ENCODE results near the gene ELF2. TPM values are rescaled to one million over a fixed set of nuclear protein-coding genes. Genes with fewer than 3 reads are reported as not detected.

ELF2 gene
- total RNA-seq, 1 donor from 2014 or later: 44.4 TPM

DNA sequence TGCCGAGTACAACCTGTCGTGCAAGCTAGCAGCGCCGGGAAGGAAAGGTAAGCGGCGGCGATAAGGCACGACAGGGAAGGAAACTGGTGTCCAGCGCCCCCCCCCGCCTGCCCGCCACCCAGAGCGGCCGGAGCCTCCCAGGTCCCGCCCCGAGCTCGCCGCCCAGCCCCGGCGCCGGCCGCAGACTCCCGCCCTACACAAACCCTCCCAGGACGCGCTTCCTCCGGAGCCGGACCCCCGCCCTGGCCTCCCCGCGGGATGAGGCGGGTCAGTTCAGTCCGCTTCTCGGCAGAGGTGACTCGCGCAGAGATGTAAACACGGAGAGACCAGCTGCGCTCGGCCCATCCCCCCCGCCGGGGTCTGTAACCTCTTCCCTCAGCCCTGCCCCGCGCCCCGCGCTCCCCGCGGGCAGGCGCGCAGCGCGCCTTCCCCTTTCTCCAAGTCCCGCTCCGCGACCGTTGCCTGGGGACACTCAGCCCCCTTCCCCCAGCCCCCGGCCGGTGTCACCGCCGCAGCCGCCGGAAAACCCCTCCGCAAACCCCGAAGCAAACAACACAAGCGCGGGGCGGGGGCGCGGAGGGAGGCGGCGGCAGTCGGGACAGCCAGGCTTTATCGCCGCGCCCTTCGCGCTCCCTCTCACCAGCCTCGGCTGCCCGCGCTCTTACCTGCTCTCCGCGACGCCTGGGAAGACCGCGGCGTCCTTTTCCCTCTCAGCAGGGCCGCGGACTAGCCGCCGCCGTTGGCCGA is 543 bp downstream of the ELF2 start:
- TF ChIP-seq POLR2AphosphoS5 (IDR thresholded peaks at IDR 0.05; ENCODE audit: insufficient read depth in 1 of 2, low read depth in 1 of 2) (peak in 1 of 2 donors; percentile 83), POLR2A (IDR thresholded peaks at IDR 0.05) (peak in 1 of 2 donors; percentile 53)
- TF ChIP-seq, protein P1, sequence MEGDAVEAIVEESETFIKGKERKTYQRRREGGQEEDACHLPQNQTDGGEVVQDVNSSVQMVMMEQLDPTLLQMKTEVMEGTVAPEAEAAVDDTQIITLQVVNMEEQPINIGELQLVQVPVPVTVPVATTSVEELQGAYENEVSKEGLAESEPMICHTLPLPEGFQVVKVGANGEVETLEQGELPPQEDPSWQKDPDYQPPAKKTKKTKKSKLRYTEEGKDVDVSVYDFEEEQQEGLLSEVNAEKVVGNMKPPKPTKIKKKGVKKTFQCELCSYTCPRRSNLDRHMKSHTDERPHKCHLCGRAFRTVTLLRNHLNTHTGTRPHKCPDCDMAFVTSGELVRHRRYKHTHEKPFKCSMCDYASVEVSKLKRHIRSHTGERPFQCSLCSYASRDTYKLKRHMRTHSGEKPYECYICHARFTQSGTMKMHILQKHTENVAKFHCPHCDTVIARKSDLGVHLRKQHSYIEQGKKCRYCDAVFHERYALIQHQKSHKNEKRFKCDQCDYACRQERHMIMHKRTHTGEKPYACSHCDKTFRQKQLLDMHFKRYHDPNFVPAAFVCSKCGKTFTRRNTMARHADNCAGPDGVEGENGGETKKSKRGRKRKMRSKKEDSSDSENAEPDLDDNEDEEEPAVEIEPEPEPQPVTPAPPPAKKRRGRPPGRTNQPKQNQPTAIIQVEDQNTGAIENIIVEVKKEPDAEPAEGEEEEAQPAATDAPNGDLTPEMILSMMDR (IDR thresholded peaks at IDR 0.05): peak in 1 of 3 experiments; percentile 15
- Histone ChIP-seq H3K4me3 (peak overlapping the region; percentile 92 to 96), H3K27ac (peak overlapping the region; percentile 100), H3K27me3 (no peaks in the 10 kb centered on the region), H3K4me1 (peaks cover 34% of the 10 kb centered on the region), H3K36me3 (no peaks in the 10 kb centered on the region), H3K9me3 (no peaks in the 10 kb centered on the region)
- intact Hi-C loops (cut with DNase I): loop anchor here (5.0 kb wide), 2 partner anchors 94 to 126 kb away; partner anchors contain the start of genes NAA15 and NDUFC1
- DNase-seq (ENCODE audit: extremely low spot score in 2 of 2): peak in 1 of 2 donors; percentile 89

GRCh38 chr4:139175646-139176301 is 1.2 kb downstream of the ELF2 start:
- Histone ChIP-seq H3K4me3 (peak overlapping the region; percentile 92 to 96), H3K4me1 (peaks cover 35% of the 10 kb centered on the region), H3K36me3 (no peaks in the 10 kb centered on the region), H3K27ac (peak overlapping the region; percentile 100), H3K27me3 (no peaks in the 10 kb centered on the region), H3K9me3 (no peaks in the 10 kb centered on the region)
- no peak for DNase-seq (ENCODE audit: extremely low spot score in 2 of 2)
- intact Hi-C loops (cut with DNase I): loop anchor here (5.0 kb wide), 2 partner anchors 93 to 127 kb away; partner anchors contain the start of genes NAA15 and NDUFC1
- TF ChIP-seq, protein P1 (IDR thresholded peaks at IDR 0.05): no peak
- TF ChIP-seq POLR2A (IDR thresholded peaks at IDR 0.05) (no peak), POLR2AphosphoS5 (IDR thresholded peaks at IDR 0.05; ENCODE audit: insufficient read depth in 1 of 2, low read depth in 1 of 2) (no peak)

GRCh38 chr4:139171876-139172691 is 4.9 kb downstream of the ELF2 start:
- Histone ChIP-seq H3K9me3 (no peaks in the 10 kb centered on the region), H3K27me3 (no peaks in the 10 kb centered on the region), H3K36me3 (no peaks in the 10 kb centered on the region), H3K4me3 (no peak overlapping the region), H3K4me1 (peaks cover 49% of the 10 kb centered on the region), H3K27ac (no peak overlapping the region)
- no peak for DNase-seq (ENCODE audit: extremely low spot score in 2 of 2)
- TF ChIP-seq POLR2AphosphoS5 (IDR thresholded peaks at IDR 0.05; ENCODE audit: insufficient read depth in 1 of 2, low read depth in 1 of 2) (no peak), POLR2A (IDR thresholded peaks at IDR 0.05) (no peak)
- TF ChIP-seq, protein P1 (IDR thresholded peaks at IDR 0.05): no peak
- intact Hi-C loops (cut with DNase I): no loop called here

DNA sequence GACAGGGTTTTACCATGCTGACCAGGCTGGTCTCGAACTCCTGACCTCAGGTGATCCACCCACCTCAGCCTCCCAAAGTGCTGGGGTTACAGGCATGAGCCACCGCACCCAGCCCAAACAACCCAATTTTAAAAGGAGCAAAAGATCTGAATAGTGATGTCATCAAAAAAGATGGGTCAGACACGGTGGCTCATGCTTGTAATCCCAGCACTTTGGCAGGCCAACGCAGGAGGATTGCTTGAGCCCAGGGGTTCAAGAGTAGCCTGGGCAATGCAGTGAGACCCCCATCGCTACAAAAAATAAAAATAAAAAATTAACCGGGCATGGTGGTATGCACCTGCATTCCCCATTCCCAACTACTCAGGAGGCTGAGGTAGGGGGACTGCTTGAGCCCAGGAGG is 6.1 kb downstream of the ELF2 start:
- no peak overlapping the region for H3K27ac ChIP-seq
- DNase-seq (ENCODE audit: extremely low spot score in 2 of 2): no peak
- TF ChIP-seq POLR2A (IDR thresholded peaks at IDR 0.05) (no peak), POLR2AphosphoS5 (IDR thresholded peaks at IDR 0.05; ENCODE audit: insufficient read depth in 1 of 2, low read depth in 1 of 2) (no peak)
- TF ChIP-seq, protein P1 (IDR thresholded peaks at IDR 0.05): no peak
- no peaks in the 10 kb centered on the region for H3K9me3 ChIP-seq
- intact Hi-C loops (cut with DNase I): no loop called here
- H3K4me1 ChIP-seq: peaks cover 50% of the 10 kb centered on the region
- no peaks in the 10 kb centered on the region for H3K27me3 ChIP-seq
- H3K4me3 ChIP-seq: no peak overlapping the region
- no peaks in the 10 kb centered on the region for H3K36me3 ChIP-seq

Measured in vagina (tissue), 2 donors.